ENCODE results near the gene ULK4. TPM values are rescaled to one million over a fixed set of nuclear protein-coding genes. Genes with fewer than 3 reads are reported as not detected.

Gene ULK4
- total and polyA plus RNA-seq, 9 of the 15 experiments (the other 6 are each of a cell fraction or from before 2014, with no cell fraction given) = 3.0 to 5.9 (median 3.5) TPM

GRCh38 chr3:41467481-41467880 lies 494.4 kb downstream of the ULK4 start:
- Histone ChIP-seq H3K79me2 (ENCODE audit: control insufficient read depth, insufficient read depth, low read length) (no peaks in the 10 kb centered on the region), H3K4me2 (ENCODE audit: insufficient read depth, low read length) (no peak overlapping the region), H3K4me1 (replicated peaks in 1 of 2; ENCODE audit: control insufficient read depth in 2 of 2, insufficient read depth in 2 of 2, low read length in 2 of 2) (no peaks in the 10 kb centered on the region), H3K4me3 (no peak overlapping the region), H3K9me1 (ENCODE audit: control insufficient read depth, insufficient read depth, low read length) (no peaks in the 10 kb centered on the region), H3K36me3 (ENCODE audit: control insufficient read depth, insufficient read depth, low read length) (no peaks in the 10 kb centered on the region), H2AFZ (ENCODE audit: low read depth, low read length) (no peak overlapping the region), H3K27me3 (ENCODE audit: control insufficient read depth in 2 of 2, insufficient read depth in 2 of 2, low read length in 2 of 2) (no peaks in the 10 kb centered on the region), H4K20me1 (replicated peaks; ENCODE audit: control insufficient read depth, insufficient read depth, low read length) (no peaks in the 10 kb centered on the region), H3K9ac (ENCODE audit: insufficient read depth in 1 of 2, low read depth in 2 of 2, low read length in 2 of 2) (no peak overlapping the region), H3K9me3 (replicated peaks; ENCODE audit: control insufficient read depth, insufficient read depth, low read depth, low read length) (no peaks in the 10 kb centered on the region), H3K27ac (ENCODE audit: extremely low read depth, low read depth, low read length) (no peak overlapping the region)
- ChIA-PET POLR2A (interaction anchor here (1.2 kb wide), 1 partner anchor 12 kb away, joined by 4 read pairs; no protein-coding TSS in a partner anchor), CTCF (ENCODE audit: low intra/inter-chr PET ratio) (no interaction called here)
- intact Hi-C loops (cut with micrococcal nuclease) = no loop called here
- TF ChIP-seq C11orf30 (IDR thresholded peaks at IDR 0.05; ENCODE audit: low read depth) = peak; percentile 52; the same call in 1 of the 2 replicates
- TF ChIP-seq SMARCA4 (IDR thresholded peaks at IDR 0.05) = no peak
- peak; percentile 65 for TF ChIP-seq ZNF316 (IDR thresholded peaks at IDR 0.05)
- FAIRE-seq = no peak
- in situ Hi-C loops (cut with MboI) = no loop called here
- BruUV-seq (replicated peaks) = no TSS peak
- no peak for DNase-seq (ENCODE audit: extremely low read depth in 1 of 4, low spot score in 3 of 4)
- no peak for ATAC-seq
- WGBS (ENCODE audit: insufficient coverage, low coverage, missing lambda C conversion rate) = 0% methylated on average over 1 of the region's 1 CpG

GRCh38 chr3:41464858-41465257 lies 497.0 kb downstream of the ULK4 start:
- no peaks in the 10 kb centered on the region for H3K9me3 ChIP-seq (replicated peaks; ENCODE audit: control insufficient read depth, insufficient read depth, low read depth, low read length)
- H3K79me2 ChIP-seq (ENCODE audit: control insufficient read depth, insufficient read depth, low read length) = no peaks in the 10 kb centered on the region
- H3K4me3 ChIP-seq = no peak overlapping the region
- intact Hi-C loops (cut with micrococcal nuclease) (no loop called here), in situ Hi-C loops (cut with MboI) (no loop called here)
- ATAC-seq (no peak), DNase-seq (ENCODE audit: extremely low read depth in 1 of 4, low spot score in 3 of 4) (no peak), FAIRE-seq (no peak)
- POLR2A ChIA-PET = no interaction called here
- CTCF ChIA-PET (ENCODE audit: low intra/inter-chr PET ratio) = no interaction called here
- TF ChIP-seq TCF3 (CRISPR knock-in tag; IDR thresholded peaks at IDR 0.05) = no peak
- TF ChIP-seq SUPT5H (IDR thresholded peaks at IDR 0.05) = no peak
- TF ChIP-seq ZKSCAN8 (CRISPR knock-in tag; IDR thresholded peaks at IDR 0.05) = no peak
- no peak for TF ChIP-seq TRIM24 (IDR thresholded peaks at IDR 0.05)
- TF ChIP-seq SAFB (IDR thresholded peaks at IDR 0.05; ENCODE audit: borderline replicate concordance, low read depth, low read length) = no peak
- TF ChIP-seq EHMT2 (IDR thresholded peaks at IDR 0.05) = no peak
- TF ChIP-seq, protein P1, sequence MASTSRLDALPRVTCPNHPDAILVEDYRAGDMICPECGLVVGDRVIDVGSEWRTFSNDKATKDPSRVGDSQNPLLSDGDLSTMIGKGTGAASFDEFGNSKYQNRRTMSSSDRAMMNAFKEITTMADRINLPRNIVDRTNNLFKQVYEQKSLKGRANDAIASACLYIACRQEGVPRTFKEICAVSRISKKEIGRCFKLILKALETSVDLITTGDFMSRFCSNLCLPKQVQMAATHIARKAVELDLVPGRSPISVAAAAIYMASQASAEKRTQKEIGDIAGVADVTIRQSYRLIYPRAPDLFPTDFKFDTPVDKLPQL (IDR thresholded peaks at IDR 0.05; ENCODE audit: extremely low read depth, insufficient read length) = no peak
- H3K9me1 ChIP-seq (ENCODE audit: control insufficient read depth, insufficient read depth, low read length) = no peaks in the 10 kb centered on the region
- 0% methylated on average over 1 of the region's 1 CpG for WGBS (ENCODE audit: insufficient coverage, low coverage, missing lambda C conversion rate)
- H4K20me1 ChIP-seq (replicated peaks; ENCODE audit: control insufficient read depth, insufficient read depth, low read length) = no peaks in the 10 kb centered on the region
- no peak overlapping the region for H3K27ac ChIP-seq (ENCODE audit: extremely low read depth, low read depth, low read length)
- no peak overlapping the region for H2AFZ ChIP-seq (ENCODE audit: low read depth, low read length)
- no peaks in the 10 kb centered on the region for H3K27me3 ChIP-seq (ENCODE audit: control insufficient read depth in 2 of 2, insufficient read depth in 2 of 2, low read length in 2 of 2)
- no peak overlapping the region for H3K9ac ChIP-seq (ENCODE audit: insufficient read depth in 1 of 2, low read depth in 2 of 2, low read length in 2 of 2)
- no peak overlapping the region for H3K4me2 ChIP-seq (ENCODE audit: insufficient read depth, low read length)
- BruUV-seq (replicated peaks) = no TSS peak
- no peaks in the 10 kb centered on the region for H3K36me3 ChIP-seq (ENCODE audit: control insufficient read depth, insufficient read depth, low read length)
- H3K4me1 ChIP-seq (replicated peaks in 1 of 2; ENCODE audit: control insufficient read depth in 2 of 2, insufficient read depth in 2 of 2, low read length in 2 of 2) = no peaks in the 10 kb centered on the region

Data from K562 (cell line).